ENCODE data around the gene GPR15.

The GPR15 gene

DNA sequence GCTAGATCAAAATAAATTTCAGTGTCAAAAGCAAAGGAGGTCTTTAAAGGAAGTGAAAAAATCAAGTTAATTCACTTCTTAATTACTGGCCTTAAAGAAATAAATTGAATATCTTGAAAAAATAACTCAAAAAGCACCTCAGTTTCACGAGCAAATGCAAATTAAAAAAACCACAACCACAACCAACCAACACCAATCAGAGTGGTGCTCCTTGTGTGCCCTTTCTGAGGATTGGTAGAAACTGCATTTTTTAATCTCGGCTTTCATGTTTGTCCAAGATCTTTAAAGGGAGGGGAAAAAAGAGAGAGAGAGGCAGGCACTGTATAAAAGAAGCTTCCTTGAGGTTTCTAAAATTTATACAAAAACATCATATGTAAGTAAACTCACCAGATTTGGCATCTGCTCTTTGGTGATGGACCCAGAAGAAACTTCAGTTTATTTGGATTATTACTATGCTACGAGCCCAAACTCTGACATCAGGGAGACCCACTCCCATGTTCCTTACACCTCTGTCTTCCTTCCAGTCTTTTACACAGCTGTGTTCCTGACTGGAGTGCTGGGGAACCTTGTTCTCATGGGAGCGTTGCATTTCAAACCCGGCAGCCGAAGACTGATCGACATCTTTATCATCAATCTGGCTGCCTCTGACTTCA lies at the start of gene GPR15:
Gene GPR15, plus strand, starts transcription at position 357 of the 653 bp plus-strand sequence. Its CDS starts 56 bp downstream, at position 413.
- no peak for DNase-seq

- no peak for DNase-seq
Measured at GRCh38 chr3:98482717-98483482, 48.9 kb upstream of the GPR15 start.

DNA sequence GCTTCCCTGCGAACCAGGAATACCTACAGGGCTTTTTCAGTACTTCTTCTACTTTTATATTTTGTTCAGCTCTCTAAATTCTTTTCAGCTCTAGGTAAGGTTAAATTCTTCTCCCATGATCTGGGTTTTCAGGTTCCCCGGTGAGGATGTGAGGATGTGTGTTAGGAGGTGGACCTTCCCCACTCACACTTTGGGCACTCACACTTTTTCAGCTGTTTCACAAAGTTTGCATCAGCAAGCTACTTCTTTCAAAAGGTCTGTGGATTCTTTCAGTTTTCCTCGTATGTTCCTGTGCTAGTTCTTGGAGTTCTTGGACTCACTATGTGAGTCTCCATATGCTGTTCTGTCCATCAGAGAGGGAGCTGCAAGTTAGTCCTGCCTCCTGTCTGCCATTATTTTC lies 48.2 kb upstream of the GPR15 start:
- no peak for DNase-seq

- no peak for DNase-seq
Measured at GRCh38 chr3:98497381-98497780, 34.4 kb upstream of the GPR15 start, which contains the start of gene OR5K2. OR5K2 (plus strand) TSS chr3:98497681; CDS start chr3:98497681, 0 bp downstream.

- no peak for DNase-seq
Measured at GRCh38 chr3:98500019-98500418, 31.8 kb upstream of the GPR15 start.

- no peak for DNase-seq
Measured at GRCh38 chr3:98501270-98501669, 30.5 kb upstream of the GPR15 start.

- DNase-seq: no peak
Measured at GRCh38 chr3:98501863-98502576, 29.8 kb upstream of the GPR15 start.

- DNase-seq: no peak
Measured at GRCh38 chr3:98504539-98504938, 27.2 kb upstream of the GPR15 start.

GRCh38 chr3:98508582-98508981 lies 23.2 kb upstream of the GPR15 start:
- DNase-seq: no peak

GRCh38 chr3:98512576-98512975 lies 19.2 kb upstream of the GPR15 start:
- DNase-seq: no peak

- DNase-seq: no peak
Measured at GRCh38 chr3:98513091-98513511, 18.7 kb upstream of the GPR15 start.

- DNase-seq: no peak
Measured at GRCh38 chr3:98513736-98514135, 18.0 kb upstream of the GPR15 start.

DNA sequence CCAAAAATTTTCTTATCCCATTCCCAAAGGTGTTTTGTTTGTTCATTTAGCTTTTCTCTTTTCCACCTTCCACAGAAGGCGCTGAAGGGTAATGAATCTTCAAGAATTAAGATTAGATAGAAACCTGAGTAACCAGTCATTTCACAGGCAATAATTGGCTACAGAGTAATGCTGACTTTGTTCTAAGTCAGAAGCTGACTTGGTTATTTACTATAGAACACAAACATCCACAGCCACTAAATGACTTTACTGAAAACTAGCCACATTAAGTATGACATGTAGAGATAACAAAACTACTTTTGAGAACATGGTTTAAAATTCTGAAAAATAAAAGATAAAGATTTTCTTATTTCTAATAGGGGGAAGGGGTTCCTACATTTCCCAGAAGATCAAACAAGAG lies 16.8 kb upstream of the GPR15 start:
- DNase-seq: no peak

GRCh38 chr3:98518816-98519215 lies 13.0 kb upstream of the GPR15 start:
- no peak for DNase-seq

GRCh38 chr3:98519351-98519750 lies 12.4 kb upstream of the GPR15 start:
- no peak for DNase-seq

- no peak for DNase-seq
Measured at GRCh38 chr3:98521897-98522543, 9.8 kb upstream of the GPR15 start.

DNA sequence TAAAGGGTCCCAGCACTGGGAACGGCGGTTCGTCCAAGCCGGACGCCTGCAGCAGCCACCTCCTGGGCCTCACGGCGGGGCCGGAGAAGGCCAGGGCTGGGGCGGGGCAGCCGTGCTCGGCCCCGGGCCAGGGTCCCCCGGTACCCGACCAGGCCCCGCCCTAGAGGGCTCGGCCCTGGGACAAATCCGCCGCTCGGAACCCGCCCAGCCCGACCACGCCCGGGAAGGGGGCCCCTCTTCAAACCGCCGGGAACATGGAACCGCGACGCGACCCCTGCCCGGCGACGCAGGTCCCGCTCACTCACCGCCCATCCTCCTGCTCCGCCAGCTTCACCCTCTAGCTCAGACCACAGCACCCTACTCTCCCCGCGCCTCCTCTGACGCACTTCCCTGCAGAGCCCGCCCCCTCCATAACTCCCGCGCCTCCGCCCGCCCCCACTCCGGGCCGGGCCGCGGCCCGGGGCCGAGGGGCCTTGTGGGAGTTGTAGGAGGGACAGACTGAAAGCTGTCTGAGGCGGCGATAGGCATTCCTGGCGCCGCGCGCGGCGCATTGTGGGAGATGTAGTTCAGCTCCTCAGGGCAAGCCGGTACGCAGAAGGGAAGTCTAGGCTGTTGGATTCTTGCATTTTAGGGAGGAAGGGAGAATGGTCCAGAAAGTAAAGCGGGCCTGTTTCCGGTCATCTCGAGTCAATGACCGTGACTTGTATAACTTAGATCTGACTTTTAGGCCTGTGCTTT lies 9.1 kb upstream of the GPR15 start, which contains the start of gene CLDND1:
Gene CLDND1, minus strand, starts transcription at position 359 of the 738 bp plus-strand sequence. CDS start 1,478 bp downstream, outside the sequence.
- peak; percentile 56 for DNase-seq

GRCh38 chr3:98525494-98525893 lies 6.3 kb upstream of the GPR15 start:
- DNase-seq: no peak

GRCh38 chr3:98528474-98529346 lies 3.1 kb upstream of the GPR15 start:
- no peak for DNase-seq

DNA sequence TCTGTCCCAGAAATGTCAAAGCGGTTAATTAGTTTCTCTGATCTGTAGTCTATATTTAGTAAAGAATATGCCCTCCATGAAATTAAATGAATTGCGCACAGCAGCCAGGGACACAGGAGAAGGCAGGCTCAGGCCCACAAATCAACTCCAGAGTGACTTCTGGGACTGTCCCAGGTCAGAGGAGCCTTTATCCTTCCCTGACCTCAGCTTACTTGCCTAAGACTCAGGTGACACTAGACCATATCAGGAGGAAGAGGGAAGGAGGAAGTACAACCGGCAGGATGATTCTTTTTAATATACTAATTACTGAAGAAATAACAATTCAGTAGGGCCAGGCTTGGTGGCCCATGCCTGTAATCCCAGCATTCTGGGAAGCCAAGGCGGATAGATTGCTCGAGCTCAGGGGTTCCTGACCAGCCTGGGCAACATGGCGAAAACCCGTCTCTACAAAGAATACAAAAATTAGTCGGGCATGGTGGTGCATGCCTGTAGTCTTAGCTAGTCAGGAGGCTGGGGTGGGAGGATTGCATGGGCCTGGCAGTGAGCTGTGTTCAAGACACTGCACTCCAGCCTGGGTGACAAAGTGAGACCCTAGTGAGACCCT lies 1.8 kb upstream of the GPR15 start:
- DNase-seq: no peak

GRCh38 chr3:98530676-98531075 lies 1.1 kb upstream of the GPR15 start:
- DNase-seq: no peak

All from cortex of kidney (tissue), 1 donor.